HG03457 (cell line): ENCODE data around the gene CCDC57.
"Not testable (repeated sequence)": the region's sequence is repeated elsewhere in the genome, so short reads cannot be mapped to it uniquely, and the experiment has no call there.

Experiments
- ATAC-seq: cut with Tn5 transposase; IDR thresholded peaks from one replicate; pipeline ENCODE4 v1.9.1; 2021; ENCODE audit warnings: moderate number of reproducible peaks; ENCODE audit not compliant: unreplicated experiment

Gene CCDC57

DNA sequence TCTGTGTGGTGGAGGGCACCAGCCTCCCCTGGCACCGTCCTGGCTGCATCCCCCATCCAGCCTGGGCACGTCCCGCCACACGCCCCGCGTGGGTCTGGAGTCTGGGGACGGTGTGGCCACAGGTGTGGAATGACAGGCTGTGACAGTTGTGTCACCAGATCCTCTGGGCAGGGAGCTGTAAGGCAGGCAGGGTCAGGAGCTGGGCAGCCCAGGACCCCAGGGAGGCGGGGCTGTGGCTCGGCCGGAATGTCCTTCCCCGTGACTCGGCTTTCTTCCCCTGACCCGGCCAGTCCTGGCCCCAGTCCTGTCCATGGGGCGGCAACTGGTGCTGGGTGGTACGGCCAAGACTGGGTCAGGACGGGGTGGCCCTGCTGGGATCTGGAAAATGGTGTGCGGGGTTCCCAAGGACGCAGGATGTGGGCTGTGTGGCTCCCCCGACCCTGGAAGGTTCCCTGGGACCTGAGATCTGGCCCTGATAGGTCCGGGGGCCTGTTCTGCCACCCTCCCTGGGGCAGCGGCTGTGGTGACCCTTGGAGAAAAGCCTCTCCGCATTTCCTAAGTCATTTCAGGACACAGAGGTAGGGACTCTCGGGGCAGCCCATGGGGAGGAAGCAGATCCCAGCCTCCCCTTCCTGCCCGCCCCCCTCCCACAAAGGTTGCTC is 12.9 kb upstream of the CCDC57 start:
- ATAC-seq: no peak

DNA sequence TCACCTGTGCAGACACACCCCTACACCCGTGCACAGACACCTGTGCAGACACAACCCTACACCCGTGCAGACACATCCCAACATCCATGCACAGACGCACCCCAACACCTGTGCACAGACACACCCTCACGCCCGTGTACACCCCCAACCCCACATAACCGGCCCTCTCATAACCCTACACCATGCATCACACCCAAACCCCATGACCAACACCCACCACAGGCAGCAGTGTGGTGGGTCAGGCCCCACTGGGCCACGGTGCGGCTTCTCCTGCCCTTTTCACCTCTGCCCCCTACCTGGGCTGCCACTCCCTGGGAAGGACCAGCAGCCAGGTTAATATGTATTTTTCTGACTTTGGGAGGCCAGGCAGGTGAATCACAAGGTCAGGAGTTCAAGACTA is 12.0 kb upstream of the CCDC57 start:
- no peak for ATAC-seq

DNA sequence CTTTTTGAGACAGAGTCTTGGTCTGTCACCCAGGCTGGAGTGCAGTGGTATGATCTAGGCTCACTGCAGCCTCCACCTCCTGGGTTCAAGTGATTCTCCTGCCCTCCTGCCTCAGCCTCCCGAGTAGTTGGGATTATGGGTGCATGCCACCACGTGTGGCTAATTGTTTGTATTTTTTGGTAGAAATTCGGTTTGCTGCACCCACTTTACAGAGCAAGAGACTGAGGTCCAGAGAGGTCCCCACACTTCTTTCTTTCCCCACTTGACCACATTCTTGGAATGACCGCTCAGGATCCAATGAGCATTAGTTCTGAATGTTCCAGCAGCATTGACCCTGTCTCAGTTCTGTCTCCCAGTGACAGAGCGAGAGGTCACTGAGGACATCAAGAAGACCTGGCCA is 10.9 kb upstream of the CCDC57 start:
- no peak for ATAC-seq

DNA sequence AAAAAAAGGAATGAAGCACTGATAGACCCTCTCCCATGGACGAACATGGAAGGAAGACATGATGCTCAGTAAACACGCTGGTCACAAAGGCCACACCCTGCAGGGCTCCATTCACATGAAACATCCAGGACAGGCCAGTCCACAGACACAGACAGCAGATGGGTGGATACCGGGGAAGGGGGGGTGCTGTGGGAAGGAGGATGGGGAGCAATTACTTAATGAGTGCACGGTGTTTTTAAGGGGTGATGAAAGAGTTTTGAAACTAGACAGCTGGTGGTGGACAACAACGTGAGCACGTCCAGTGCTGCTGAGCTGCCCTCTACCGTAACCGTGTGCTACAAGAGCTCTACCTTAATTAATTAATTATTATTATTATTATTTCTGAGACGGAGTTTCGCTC is 10.2 kb upstream of the CCDC57 start:
- ATAC-seq: no peak

DNA sequence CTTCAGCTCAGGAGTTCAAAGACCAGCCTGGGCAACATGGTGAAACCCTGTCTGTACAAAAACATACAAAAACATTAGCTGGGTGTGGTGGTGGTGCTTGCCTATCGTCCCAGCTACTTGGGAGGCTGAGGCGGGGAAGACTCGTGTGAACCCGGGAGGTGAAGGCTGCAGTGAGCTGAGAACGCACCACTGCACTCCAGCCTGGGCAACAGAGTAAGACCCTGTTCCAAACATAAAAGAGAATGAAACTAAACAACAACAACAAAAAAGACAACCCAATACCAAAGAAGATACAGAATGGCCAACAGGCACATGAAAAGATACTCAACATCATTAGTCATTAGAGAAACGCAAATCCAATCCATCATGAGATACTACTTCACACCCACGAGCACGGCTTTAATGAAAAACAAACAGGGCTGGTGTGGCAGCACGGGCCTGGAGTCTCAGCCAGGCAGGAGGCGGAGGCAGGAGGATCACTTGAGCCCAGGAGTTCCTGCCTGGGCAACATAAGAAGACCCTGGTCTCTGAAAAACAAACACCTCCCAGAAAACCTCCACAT is 8.8 kb upstream of the CCDC57 start:
- no peak for ATAC-seq

DNA sequence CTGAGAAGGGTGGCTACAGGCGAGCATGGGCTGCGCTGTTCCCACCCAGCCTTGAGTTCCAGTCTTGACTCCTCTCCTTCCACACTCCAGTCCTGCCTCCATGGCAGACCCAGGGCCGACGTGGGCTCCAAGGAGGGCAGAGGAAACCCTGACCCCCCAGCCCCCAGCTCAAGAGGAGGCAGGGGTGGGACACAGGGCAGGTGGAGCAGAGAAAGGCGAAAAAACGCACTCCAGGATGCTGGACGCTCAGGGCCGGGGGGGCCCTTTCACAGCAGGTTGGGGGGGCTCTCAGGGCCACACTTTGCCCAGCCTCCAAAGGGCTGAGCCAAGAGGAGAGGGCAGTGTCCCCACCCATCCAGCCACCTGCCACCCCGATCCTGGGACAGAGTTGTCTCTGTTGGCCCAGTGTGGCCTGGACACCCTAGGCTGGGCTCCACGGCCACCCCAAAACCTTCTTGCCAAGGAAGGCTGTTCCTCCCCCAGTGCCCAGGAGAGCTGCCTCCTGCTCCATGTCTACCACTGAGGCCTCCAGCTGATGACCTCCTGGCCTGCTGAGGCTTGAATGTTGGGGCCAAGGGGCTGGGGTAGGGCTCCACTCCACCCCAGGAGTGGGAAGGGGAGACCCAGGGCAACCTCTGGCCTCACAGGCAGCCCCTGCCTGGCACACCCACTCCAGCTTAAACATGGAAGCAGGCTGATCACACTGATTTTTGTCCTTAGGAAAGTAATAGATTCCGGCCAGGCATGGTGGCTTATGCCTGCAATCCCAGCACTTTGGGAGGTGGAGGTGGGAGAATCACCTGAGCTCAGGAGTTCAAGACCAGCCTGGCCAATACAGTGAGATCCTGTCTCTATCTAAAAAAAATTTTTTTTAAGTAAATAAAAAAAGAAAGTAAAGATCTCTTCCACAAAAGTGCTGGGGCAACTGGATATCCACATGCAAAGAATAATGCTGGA is 7.4 kb upstream of the CCDC57 start:
- no peak for ATAC-seq

DNA sequence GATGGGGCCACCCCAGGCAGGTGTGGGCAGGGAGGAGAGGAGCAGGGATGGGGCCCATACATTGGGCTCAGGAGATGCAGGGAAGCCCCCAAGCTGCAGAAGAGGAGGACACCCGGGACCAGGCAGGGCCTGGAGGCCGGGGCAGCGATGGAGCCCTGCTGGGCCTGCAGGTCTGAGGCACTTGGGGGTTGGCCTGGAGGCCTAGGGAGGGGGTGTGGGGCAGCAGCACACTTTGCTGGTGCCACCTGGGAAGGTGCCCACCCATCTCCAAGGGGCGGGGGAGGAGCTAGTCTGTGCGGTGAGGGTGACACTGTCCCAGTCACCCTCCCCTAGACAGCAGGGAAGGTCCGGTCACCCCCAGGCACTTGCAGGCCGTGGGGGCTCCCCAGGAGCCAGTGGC is 6.4 kb upstream of the CCDC57 start:
- no peak for ATAC-seq

DNA sequence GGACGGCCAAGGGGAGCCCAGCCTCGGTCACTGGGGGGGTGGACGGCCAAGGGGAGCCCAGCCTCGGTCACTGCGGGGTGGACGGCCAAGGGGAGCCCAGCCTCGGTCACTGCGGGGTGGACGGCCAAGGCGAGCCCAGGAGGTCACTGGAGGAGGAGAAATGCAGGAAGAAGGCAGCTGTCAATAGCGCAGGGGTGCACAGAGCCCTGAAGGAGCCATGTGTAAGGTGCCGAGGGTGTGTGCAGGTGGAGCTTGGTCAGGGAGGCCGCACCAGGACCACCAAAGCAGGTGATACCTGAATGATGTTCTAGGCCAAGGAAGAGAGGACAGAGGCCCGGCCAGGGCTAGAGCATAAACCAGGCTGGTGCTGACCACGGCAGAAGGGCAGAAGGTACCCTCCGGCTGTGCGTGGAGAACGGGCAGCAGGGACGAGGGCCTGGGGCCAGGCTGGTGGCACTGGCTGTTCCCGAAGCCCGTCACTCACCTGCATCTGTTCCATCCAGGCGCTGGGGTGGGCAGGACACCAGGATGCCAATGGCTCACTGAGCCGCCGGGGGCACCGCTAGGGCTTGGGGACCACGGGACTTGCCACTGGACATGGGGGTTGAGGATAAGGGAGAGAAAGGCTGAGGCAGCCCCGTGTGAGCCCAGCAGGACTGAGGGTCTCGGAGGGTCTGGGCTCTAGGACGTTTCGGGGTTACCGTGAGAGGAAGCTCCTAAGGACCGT is 5.9 kb upstream of the CCDC57 start:
- ATAC-seq: no peak

DNA sequence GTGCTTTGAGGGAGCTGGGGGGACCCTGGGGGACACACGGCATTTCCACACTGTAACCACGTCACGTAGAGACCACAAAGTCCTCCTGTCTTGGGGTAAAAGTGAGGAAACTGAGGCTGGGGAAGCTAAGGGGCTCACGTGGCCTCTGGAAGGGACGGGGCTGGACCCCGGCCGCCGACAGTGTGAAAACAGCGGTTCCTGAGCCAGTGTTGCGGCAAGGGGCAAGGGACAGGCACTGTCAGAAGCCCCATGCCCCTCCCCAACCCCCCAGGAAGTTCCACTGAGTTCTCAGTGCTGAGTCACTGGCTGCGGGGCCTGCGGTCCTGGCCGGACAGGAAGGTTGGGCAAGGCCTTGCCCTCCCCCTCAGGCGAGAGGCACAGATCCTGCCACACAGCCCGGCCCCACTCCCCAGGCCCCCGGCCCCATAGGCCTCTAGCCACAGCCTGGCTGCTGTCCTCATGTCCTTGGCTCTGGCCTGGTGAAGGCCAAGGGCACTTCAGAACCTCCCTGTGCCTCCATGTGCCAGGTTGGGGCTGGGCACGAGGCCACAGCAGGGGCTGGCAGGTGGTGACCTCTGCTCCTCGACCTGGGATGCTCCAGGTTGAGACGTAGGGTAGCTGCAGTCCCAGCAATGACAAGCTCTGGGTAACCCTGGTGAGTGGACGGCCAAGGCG is 5.0 kb upstream of the CCDC57 start:
- ATAC-seq: no peak

DNA sequence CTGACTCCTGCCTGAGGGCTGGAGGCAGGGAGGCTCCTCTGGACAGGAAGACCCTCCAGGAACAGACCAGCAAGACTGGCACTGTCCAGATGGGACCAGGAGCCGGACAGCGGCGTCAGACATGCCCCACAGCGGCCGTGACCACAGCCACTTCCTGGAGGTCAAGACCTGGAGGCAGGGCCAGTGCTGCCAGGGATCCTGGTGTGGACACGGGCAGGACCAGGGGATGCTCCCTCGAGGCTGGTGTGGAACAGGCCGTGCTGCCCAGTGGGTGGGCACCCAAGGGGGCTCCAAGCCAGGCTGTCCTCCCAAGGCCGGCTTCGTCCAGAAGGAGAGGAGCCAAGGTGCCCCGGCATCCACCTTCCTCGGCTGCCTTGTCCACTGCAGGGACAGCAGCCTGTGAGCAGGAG is 4.5 kb upstream of the CCDC57 start:
- no peak for ATAC-seq

DNA sequence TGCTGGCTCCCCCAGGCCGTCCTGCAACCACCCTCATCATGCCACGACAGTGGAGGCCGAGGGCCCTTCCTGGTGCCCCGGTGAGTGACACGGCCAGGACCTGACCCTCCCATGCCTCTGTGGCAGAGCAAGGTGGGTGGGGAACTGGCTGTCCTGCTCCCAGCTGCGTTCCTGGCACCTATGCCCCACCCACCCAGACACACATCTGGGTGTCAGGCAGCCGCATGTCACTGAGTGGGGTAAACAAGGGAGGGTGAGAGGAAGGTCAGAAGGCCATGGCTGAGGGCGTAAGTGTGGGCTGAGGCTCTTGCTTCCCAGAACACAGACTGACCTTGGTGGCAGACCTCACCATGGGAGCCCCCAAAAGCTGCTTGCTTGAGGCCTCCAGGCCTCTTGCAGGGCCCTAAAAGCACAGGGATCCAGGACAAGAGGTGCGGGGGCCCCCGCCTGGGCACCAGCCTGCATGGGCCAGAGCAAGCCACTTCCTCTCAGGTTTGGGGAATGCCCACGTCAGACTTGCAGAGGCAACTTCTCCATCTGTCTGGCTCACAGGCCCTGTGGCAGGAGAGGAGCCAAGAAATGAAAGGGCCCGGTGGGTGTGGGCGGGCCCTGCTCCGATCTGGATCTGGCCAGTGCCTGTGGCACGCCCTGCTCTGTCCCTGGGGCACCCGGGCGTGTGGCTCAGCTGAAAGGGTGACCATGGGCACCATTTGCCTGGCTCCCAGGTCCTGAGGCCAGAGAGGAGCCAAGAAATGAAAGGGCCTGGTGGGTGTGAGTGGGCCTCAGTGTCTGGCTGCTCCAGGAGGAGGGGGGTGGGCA is 3.9 kb upstream of the CCDC57 start:
- ATAC-seq: no peak

DNA sequence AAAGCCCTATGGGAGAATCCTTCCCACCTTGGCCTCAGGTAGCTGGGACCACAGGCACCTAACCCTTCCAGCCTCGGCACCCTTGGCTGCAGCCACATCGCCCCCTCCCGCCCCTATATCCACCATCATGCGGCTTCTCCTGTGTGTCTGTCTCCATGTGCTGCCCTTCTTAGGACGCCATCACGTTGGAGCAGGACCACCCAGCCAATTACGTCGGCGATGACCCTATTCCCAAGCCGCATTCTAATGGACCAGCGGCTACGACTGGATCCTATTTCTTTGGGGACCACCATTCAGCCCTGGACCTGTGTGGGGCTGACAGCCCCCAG is 3.3 kb upstream of the CCDC57 start:
- no peak for ATAC-seq

DNA sequence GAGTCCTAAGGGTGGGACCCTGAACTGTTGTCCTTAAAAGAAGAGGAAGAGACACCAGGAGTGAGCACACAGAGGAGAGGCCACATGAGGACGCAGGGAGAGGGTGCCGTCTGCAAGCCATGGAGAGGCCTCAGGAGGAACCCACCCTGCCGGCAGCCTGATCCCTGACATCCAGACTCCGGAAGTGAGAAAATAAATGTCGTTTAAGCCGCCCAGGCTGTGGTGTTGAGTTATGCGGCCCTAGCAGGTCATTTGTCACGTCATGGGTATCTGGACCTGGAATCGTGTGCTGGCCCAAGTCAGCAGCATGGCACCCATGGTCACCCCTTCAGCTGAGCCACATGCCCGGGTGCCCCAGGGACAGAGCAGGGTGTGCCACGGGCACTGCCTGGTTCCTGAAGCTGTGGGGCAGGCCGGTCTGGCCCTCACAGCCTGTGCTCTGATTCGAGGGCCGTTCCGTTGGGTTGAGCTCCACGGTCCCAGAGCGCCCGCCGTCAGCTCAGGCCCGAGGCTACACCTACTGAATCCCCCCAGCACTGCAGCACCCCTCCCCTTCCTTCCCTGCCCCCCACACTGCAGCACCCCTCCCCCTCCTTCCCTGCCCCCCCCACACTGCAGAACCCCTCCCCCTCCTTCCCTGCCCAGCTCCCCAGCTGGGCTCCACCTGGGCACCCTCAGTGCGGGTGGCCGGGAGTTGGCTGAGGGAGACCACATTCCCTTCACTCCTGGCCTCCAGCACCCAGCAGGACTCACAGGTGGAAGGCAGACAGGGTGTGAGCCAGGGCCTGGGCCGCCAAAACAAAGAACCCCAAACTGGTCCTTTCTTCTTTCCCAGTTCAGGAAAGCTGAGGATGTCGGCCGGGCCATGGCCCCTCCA is 2.7 kb upstream of the CCDC57 start:
- no peak for ATAC-seq

DNA sequence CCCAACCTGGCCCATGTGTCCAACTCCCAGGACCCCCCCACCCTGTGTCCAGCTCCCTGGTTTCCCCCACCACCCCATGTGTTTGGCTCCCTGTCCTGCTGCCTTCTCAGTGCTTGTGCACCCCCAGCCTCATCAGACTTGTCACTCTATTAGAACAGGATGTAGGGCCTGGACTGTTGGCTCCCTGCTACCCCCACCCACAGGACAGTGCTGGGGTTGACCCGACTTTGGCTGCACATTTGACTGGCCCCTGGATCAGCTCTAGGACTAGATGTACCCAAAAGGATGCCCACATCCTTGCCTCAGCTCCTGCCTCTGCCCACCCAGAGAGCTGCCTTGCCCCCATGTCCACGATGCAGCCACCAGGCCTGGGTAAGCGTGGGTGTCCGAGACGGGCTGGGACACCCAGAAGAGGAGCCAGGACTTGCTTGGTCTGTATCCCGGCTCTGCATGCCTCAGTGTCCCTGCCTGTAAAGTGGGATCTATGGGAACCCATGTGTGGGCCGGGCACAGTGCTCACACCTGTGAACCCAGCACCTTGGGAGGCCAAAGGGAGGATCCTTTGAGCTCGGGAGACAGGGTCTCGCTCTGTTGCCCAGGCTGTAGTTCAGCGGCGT is 1.5 kb upstream of the CCDC57 start:
- ATAC-seq: no peak

DNA sequence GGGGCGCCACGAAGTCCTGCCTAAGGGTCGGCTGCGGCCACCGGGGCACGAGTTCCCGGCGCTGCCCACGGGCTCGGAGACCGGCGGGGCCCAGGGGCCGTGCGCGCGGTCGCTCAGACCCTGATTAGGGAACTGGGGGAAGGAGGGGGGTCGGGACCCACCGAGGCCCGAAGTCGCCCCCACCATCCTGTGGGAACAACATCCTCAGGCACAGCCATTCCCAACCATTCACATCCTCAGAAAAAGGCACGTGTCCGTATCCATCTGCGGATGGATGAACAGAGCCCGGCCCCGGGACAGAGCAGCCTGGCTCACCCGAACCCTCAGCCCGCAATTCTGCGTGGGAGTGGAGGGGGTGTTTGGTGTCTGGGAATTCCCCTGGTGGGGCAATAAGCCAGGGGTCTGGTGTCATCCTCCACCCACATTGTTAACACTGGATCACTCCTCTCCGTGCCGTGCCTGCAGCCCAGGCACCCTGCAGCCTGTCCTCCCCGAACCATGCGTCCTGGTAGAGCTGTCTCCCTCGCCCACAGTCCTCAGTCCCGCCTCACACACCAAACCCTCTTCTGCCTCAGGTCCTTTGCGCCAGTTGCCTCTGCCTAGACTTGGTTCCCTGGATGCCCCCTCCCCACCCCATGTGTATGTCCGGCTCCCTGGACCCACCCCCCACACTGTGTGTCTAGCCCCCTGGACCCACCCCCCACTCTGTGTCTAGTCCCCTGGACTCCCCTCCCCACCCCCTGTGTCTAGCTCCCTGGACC is 789 bp upstream of the CCDC57 start:
- ATAC-seq: no peak

DNA sequence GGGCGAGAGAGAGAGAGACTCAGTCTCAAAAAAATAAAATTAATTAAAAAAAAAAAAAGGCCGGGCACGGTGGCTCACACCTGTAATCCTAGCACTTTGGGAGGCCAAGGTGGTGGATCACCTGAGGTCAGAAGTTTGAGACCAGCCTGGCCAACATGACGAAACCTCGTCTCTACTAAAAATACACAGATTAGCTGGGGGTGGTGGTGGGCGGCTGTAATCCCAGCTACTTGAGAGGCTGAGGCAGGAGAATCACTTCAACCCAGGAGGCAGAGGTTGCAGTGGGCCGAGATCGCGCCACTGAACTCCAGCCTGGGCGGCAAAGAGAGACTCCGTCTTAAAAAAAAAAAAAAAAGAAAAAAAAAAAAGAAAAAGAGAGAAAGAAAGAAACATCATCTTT is 2.0 kb downstream of the CCDC57 start:
- ATAC-seq: not testable (repeated sequence)

DNA sequence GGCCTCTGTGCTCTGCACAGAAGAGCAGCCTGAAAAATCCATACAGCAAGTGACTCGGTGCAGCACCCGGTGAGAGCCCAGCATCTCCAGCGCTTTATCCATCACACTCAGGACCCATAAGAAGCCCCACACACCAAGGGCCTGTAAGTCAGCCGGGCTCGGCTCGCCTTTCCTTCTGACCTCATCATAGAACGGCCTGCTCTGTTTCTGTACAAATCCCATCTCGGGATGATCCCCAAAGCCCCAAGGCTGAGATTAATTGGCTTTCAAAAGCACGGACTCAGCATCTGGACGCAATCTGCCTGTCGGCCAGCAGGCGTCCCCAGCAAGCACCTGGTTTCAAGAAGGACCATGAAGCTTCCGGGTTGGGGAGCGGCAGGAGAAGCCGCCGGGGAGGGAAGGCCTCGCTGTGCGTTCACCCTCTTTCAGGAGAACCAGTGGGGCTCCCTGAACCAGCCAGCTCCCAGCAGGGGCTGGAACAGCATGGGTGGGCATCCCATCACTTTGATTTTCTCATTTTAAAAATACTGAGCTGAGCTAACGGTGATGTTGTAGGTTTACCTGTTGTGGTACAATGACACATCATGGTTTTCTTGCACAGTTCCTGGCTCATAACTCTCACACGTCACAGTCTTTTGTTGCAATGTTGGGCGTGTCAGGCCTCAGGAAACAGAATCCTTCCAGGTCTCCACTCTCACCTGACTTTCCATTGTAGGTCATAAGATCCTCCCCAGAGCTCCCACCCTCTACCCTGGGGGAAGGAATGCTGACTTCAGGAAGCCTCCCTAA is 6.7 kb downstream of the CCDC57 start:
- ATAC-seq: no peak
